Esophagus muscularis mucosa (tissue), 3 donors: ENCODE data around the gene PARD3B.

ENCODE experiments used
- CTCF ChIP-seq, 3 experiments: fragments of 200-600 bp in 2 of 3; fragments of 450-650 bp in 1 of 3; sonication (generic) in 2 of 3; IDR thresholded peaks; one replicate each; pipeline ENCODE4 v1.5.1; 2017 to 2019; ENCODE audit warnings: antibody characterized with exemption in 3 of 3, mild to moderate bottlenecking in 2 of 3, moderate library complexity in 1 of 3
- POLR2A ChIP-seq: fragments of 450-650 bp; IDR thresholded peaks from one replicate; pipeline ENCODE4 v1.6.1; 2017; ENCODE audit warnings: antibody characterized with exemption, moderate library complexity, mild to moderate bottlenecking, low read depth
- POLR2AphosphoS5 ChIP-seq, 2 donors: sonication (generic); formaldehyde crosslinking; IDR thresholded peaks; one replicate each; pipeline ENCODE4 v1.6.1; 2017; ENCODE audit warnings: antibody characterized with exemption in 2 of 2

GRCh38 chr2:204645018-204645773 is 99.9 kb downstream of the PARD3B start:
- TF ChIP-seq POLR2A (no peak), CTCF (IDR thresholded peaks at IDR 0.05) (no peak), POLR2AphosphoS5 (IDR thresholded peaks at IDR 0.05) (no peak)
